Pulmonary artery endothelial cell (primary cell): Measurements from ENCODE around the gene ANKRD44. TPM values are rescaled to one million over a fixed set of nuclear protein-coding genes. Genes with fewer than 3 reads are reported as not detected.

Experiments
- DNase-seq: peaks from one replicate; pipeline ENCODE4 v3.0.0-alpha.2; 2011; ENCODE audit warnings: low read depth, low spot score
- total RNA-seq: library from RNA; depleted of rRNA; stranded (reverse); fragments of >200 nt; gene quantifications from 2 replicates; pipeline ENCODE4 v1.2.3, GENCODE V29; 2014

Gene ANKRD44
- total RNA-seq, 1 donor from 2014 or later = 13.7 TPM

GRCh38 chr2:197179744-197180498 lies 130.7 kb downstream of the ANKRD44 start:
- DNase-seq = peak; percentile 63

GRCh38 chr2:197176522-197176921 lies 134.1 kb downstream of the ANKRD44 start:
- DNase-seq = no peak

- no peak for DNase-seq
Measured at GRCh38 chr2:197174539-197175094, 136.0 kb downstream of the ANKRD44 start.

GRCh38 chr2:197171582-197171981 lies 139.0 kb downstream of the ANKRD44 start:
- DNase-seq = no peak

GRCh38 chr2:197170208-197170607 lies 140.4 kb downstream of the ANKRD44 start:
- DNase-seq = no peak

- DNase-seq = peak; percentile 40
Measured at GRCh38 chr2:197168705-197169104, 141.9 kb downstream of the ANKRD44 start.

GRCh38 chr2:197167608-197168314 lies 142.8 kb downstream of the ANKRD44 start:
- DNase-seq = no peak

- no peak for DNase-seq
Measured at GRCh38 chr2:197165020-197165419, 145.6 kb downstream of the ANKRD44 start.

GRCh38 chr2:197164141-197164754 lies 146.3 kb downstream of the ANKRD44 start:
- DNase-seq = no peak

- DNase-seq = no peak
Measured at GRCh38 chr2:197163712-197164140, 146.9 kb downstream of the ANKRD44 start.

- no peak for DNase-seq
Measured at GRCh38 chr2:197161774-197162173, 148.8 kb downstream of the ANKRD44 start.

- peak; percentile 81 for DNase-seq
Measured at GRCh38 chr2:197159661-197160211, 150.8 kb downstream of the ANKRD44 start.

GRCh38 chr2:197158591-197159550 lies 151.7 kb downstream of the ANKRD44 start:
- DNase-seq = no peak

- no peak for DNase-seq
Measured at GRCh38 chr2:197157879-197158537, 152.6 kb downstream of the ANKRD44 start.

GRCh38 chr2:197156771-197157170 lies 153.8 kb downstream of the ANKRD44 start:
- DNase-seq = no peak

GRCh38 chr2:197152451-197153228 lies 157.9 kb downstream of the ANKRD44 start:
- no peak for DNase-seq

GRCh38 chr2:197149546-197149945 lies 161.0 kb downstream of the ANKRD44 start:
- no peak for DNase-seq

- DNase-seq = no peak
Measured at GRCh38 chr2:197148401-197148800, 162.2 kb downstream of the ANKRD44 start.

GRCh38 chr2:197147942-197148341 lies 162.6 kb downstream of the ANKRD44 start:
- DNase-seq = no peak
